Vagina (tissue), 2 donors: ENCODE results near the gene NAT10. TPM values are rescaled to one million over a fixed set of nuclear protein-coding genes. Genes with fewer than 3 reads are reported as not detected.
A peak's percentile ranks its signal among the peaks of the same experiment; 100 is the strongest.

Experiments used
- DNase-seq, 2 donors: peaks; one replicate each; pipeline ENCODE4 v3.0.0-alpha.2; 2017; ENCODE audit errors: extremely low spot score in 2 of 2
- H3K27ac ChIP-seq: fragments of 200-600 bp; sonication (generic); one replicate; pipeline ENCODE4 v1.5.1; 2019
- H3K27me3 ChIP-seq: fragments of 200-600 bp; sonication (generic); one replicate; pipeline ENCODE4 v1.5.1; 2019
- H3K36me3 ChIP-seq, 2 donors: fragments of 200-600 bp; sonication (generic); one replicate each; pipeline ENCODE4 v1.5.1; 2017 to 2019
- H3K4me1 ChIP-seq: fragments of 200-600 bp; sonication (generic); one replicate; pipeline ENCODE4 v1.5.1; 2019
- H3K4me3 ChIP-seq, 2 donors: fragments of 200-600 bp; sonication (generic); 1 replicate in 1 of 2; 2 replicates in 1 of 2; pipeline ENCODE4 v1.5.1; 2016 to 2019
- H3K9me3 ChIP-seq: fragments of 200-600 bp; sonication (generic); one replicate; pipeline ENCODE4 v1.5.1; 2019
- CTCF ChIP-seq, 3 experiments: fragments of 450-650 bp in 2 of 3; fragments of 200-600 bp in 1 of 3; sonication (generic) in 1 of 3; IDR thresholded peaks; one replicate each; pipeline ENCODE4 v1.5.1; 2017 to 2019; ENCODE audit warnings: antibody characterized with exemption in 3 of 3, mild to moderate bottlenecking in 2 of 3, moderate library complexity in 2 of 3
- POLR2A ChIP-seq, 2 donors: fragments of 450-650 bp; IDR thresholded peaks; one replicate each; pipeline ENCODE4 v1.6.1; 2017; ENCODE audit warnings: antibody characterized with exemption in 2 of 2, mild to moderate bottlenecking in 2 of 2, moderate library complexity in 2 of 2
- POLR2AphosphoS5 ChIP-seq, 2 donors: sonication (generic); formaldehyde crosslinking; IDR thresholded peaks; one replicate each; pipeline ENCODE4 v1.9.0; 2017; ENCODE audit warnings: antibody characterized with exemption in 2 of 2, mild to moderate bottlenecking in 2 of 2, low read depth in 1 of 2; ENCODE audit not compliant: insufficient read depth in 1 of 2
- intact Hi-C: fragments of 100-400 bp; cut with DNase I; formaldehyde crosslinking; loops from one replicate; pipeline ENCODE4 v1.15.1; 2023
- total RNA-seq: library from RNA; depleted of rRNA; stranded (reverse); fragments of >200 nt; gene quantifications from one replicate; pipeline ENCODE4 v1.2.3, GENCODE V29; 2016

The NAT10 gene
- total RNA-seq, 1 donor from 2014 or later: 24.8 TPM

- intact Hi-C loops: loop anchor here (5.0 kb wide), 1 partner anchor 54 kb away; the partner anchor contains the start of gene CAPRIN1
Measured at GRCh38 chr11:34105957-34106504, 602 bp downstream of the NAT10 start.

GRCh38 chr11:34111722-34112270 is 6.4 kb downstream of the NAT10 start:
- H3K36me3 ChIP-seq: peaks cover 6 to 82% of the 10 kb centered on the region in 2 donors
- TF ChIP-seq CTCF (IDR thresholded peaks at IDR 0.05): no peak
- TF ChIP-seq POLR2AphosphoS5 (IDR thresholded peaks at IDR 0.05; ENCODE audit: insufficient read depth in 1 of 2, low read depth in 1 of 2): no peak
- no peak for TF ChIP-seq POLR2A (IDR thresholded peaks at IDR 0.05)

More at GRCh38 chr11:34105957-34106504, 602 bp downstream of the NAT10 start:
- Histone ChIP-seq H3K27ac (peak overlapping the region; percentile 83), H3K4me1 (peaks cover 21% of the 10 kb centered on the region), H3K4me3 (peak overlapping the region; percentile 61 to 68), H3K27me3 (no peaks in the 10 kb centered on the region), H3K9me3 (no peaks in the 10 kb centered on the region), H3K36me3 (peaks cover 0 to 25% of the 10 kb centered on the region in 2 donors)
- no peak for DNase-seq
- no peak for TF ChIP-seq POLR2AphosphoS5 (IDR thresholded peaks at IDR 0.05; ENCODE audit: insufficient read depth in 1 of 2, low read depth in 1 of 2)
- TF ChIP-seq POLR2A (IDR thresholded peaks at IDR 0.05): no peak
- TF ChIP-seq CTCF (IDR thresholded peaks at IDR 0.05): no peak

GRCh38 chr11:34114014-34114413 is 8.6 kb downstream of the NAT10 start:
- no peak for DNase-seq
- peaks cover 6 to 95% of the 10 kb centered on the region in 2 donors for H3K36me3 ChIP-seq
- H3K27me3 ChIP-seq: no peaks in the 10 kb centered on the region
- no peak overlapping the region for H3K4me3 ChIP-seq
- TF ChIP-seq CTCF (IDR thresholded peaks at IDR 0.05): no peak
- TF ChIP-seq POLR2AphosphoS5 (IDR thresholded peaks at IDR 0.05; ENCODE audit: insufficient read depth in 1 of 2, low read depth in 1 of 2): no peak
- TF ChIP-seq POLR2A (IDR thresholded peaks at IDR 0.05): no peak
- no peaks in the 10 kb centered on the region for H3K4me1 ChIP-seq
- no peak overlapping the region for H3K27ac ChIP-seq
- intact Hi-C loops: no loop called here
- no peaks in the 10 kb centered on the region for H3K9me3 ChIP-seq

More at GRCh38 chr11:34111722-34112270, 6.4 kb downstream of the NAT10 start:
- intact Hi-C loops: no loop called here
- Histone ChIP-seq H3K9me3 (no peaks in the 10 kb centered on the region), H3K4me1 (peaks cover 12% of the 10 kb centered on the region), H3K4me3 (no peak overlapping the region), H3K27me3 (no peaks in the 10 kb centered on the region), H3K27ac (no peak overlapping the region)
- DNase-seq: no peak

GRCh38 chr11:34114471-34114870 is 9.0 kb downstream of the NAT10 start:
- intact Hi-C loops: no loop called here
- Histone ChIP-seq H3K4me3 (no peak overlapping the region), H3K36me3 (peaks cover 6 to 95% of the 10 kb centered on the region in 2 donors), H3K27me3 (no peaks in the 10 kb centered on the region), H3K4me1 (no peaks in the 10 kb centered on the region), H3K27ac (no peak overlapping the region), H3K9me3 (no peaks in the 10 kb centered on the region)
- TF ChIP-seq CTCF (IDR thresholded peaks at IDR 0.05) (no peak), POLR2A (IDR thresholded peaks at IDR 0.05) (no peak), POLR2AphosphoS5 (IDR thresholded peaks at IDR 0.05; ENCODE audit: insufficient read depth in 1 of 2, low read depth in 1 of 2) (no peak)
- no peak for DNase-seq

- Histone ChIP-seq H3K4me3 (no peak overlapping the region), H3K27ac (no peak overlapping the region), H3K27me3 (no peaks in the 10 kb centered on the region), H3K9me3 (no peaks in the 10 kb centered on the region), H3K4me1 (no peaks in the 10 kb centered on the region), H3K36me3 (peaks cover 6 to 91% of the 10 kb centered on the region in 2 donors)
- no peak for TF ChIP-seq POLR2AphosphoS5 (IDR thresholded peaks at IDR 0.05; ENCODE audit: insufficient read depth in 1 of 2, low read depth in 1 of 2)
- TF ChIP-seq CTCF (IDR thresholded peaks at IDR 0.05): no peak
- TF ChIP-seq POLR2A (IDR thresholded peaks at IDR 0.05): no peak
- intact Hi-C loops: no loop called here
- no peak for DNase-seq
Measured at GRCh38 chr11:34120651-34121050, 15.2 kb downstream of the NAT10 start.
